ENCODE results near the gene LAGE3.

- TF ChIP-seq CTCF (IDR thresholded peaks at IDR 0.05; ENCODE audit: insufficient read depth, low read length) = no peak
- TF ChIP-seq POLR2AphosphoS5 (IDR thresholded peaks at IDR 0.05; ENCODE audit: low read depth) = no peak
Observed at GRCh38 chrX:154463611-154464220, 15.4 kb downstream of the LAGE3 start.

Measured in HL-60 (cell line).